Measurements from ENCODE around the gene STXBP4.
A peak's percentile ranks its signal among the peaks of the same experiment; 100 is the strongest.

The STXBP4 gene

DNA sequence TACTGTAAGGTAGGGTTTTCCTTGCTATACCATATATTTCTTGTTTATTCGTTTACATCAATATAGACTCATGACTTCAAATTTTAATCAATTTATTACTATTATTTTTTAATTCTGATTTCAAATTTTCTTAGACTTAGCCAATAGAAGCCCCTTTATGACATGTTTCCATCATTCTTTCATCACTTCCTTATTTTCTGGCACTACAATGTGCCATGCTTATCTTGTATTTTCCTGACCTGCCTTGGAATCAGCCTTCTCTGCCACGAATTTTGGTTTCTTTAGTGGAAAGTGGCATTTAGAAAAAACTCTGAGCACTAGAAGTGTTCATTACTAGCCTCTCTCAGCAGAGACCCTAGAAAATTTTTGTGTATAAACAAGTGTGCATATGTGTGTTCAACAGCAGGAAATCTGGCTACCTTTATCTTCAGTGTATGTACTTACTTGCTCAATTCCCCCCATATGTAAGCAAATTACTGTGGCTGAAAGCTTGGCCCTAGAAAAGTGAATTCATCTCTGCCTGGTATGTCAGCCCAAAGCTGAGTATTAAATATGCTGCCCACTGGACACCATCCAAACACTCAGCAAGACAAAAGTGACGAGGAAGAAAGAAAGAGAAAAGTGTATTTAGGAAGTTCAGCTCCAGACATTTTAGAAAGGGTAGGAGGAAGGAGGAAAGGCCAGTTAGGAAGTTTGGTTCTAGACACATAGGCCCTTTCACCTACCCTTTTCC lies 4.0 kb downstream of the STXBP4 start:
- no peak for DNase-seq

- no peak for DNase-seq
Measured at GRCh38 chr17:54974759-54975158, 6.2 kb downstream of the STXBP4 start.

GRCh38 chr17:54976316-54976715 lies 7.8 kb downstream of the STXBP4 start:
- no peak for DNase-seq

GRCh38 chr17:54977744-54978143 lies 9.2 kb downstream of the STXBP4 start:
- DNase-seq = no peak

DNA sequence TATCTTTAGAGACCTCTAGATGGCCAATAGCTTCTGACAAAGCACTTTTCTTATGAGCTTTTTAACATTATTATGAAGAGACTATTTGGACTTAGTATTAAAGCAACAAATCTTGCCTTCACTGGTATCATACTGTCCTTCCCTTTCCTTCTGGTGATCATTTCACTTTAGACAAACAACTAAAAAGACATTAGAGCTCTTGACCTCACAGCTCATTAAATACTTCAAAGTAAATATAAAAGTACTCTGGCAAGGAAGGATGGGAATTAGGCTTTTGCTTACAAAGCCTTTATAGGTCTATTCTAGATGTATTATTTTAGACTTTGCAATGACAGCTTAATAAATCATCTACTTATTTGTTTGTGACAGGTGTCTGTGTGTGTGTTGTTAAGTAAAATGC lies 11.1 kb downstream of the STXBP4 start:
- DNase-seq = no peak

GRCh38 chr17:54980375-54980774 lies 11.8 kb downstream of the STXBP4 start:
- no peak for DNase-seq

- DNase-seq = no peak
Measured at GRCh38 chr17:54982399-54982798, 13.8 kb downstream of the STXBP4 start.

GRCh38 chr17:54983260-54983659 lies 14.7 kb downstream of the STXBP4 start:
- DNase-seq = no peak

- no peak for DNase-seq
Measured at GRCh38 chr17:54985476-54985875, 16.9 kb downstream of the STXBP4 start.

- no peak for DNase-seq
Measured at GRCh38 chr17:54990118-54990517, 21.6 kb downstream of the STXBP4 start.

GRCh38 chr17:54991567-54991966 lies 23.0 kb downstream of the STXBP4 start:
- DNase-seq = no peak

DNA sequence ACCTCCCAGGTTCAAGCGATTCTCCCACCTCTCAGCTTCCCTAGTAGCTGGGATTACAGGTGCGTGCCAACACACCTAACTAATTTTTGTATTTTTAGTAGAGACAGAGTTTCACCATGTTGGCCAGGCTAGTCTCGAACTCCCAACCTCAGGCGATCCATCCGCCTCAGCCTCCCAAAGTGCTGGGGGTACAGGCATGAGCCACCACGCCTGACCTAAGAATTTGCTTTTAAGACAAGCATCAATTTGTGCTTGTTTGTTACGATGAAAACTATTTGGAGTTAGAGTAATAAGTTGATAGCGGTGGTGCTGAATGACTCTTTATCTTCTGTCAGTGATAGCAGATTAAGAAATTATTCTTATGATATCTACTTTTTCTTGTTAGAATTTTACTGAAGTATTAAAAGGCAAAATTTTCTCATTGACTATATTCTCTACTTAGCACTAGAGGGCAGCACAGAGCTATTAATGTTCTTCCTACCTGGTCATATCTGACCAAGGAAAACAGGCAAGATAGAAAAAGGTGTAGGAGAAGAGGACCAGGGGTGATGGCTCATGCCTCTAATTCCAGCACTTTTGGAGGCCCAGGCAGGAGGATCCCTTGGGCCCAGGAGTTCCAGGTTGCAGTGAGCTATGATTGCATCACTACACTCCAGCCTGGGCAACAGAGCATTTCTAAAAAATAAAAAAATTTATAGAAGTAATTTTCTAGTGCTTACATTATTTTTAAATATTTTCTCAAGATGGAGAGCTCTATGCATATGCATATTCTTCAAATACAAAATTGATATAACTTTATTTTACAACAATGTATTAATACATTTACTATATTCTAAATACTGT lies 24.5 kb downstream of the STXBP4 start:
- DNase-seq = no peak

- no peak for DNase-seq
Measured at GRCh38 chr17:54996441-54996840, 27.9 kb downstream of the STXBP4 start.

DNA sequence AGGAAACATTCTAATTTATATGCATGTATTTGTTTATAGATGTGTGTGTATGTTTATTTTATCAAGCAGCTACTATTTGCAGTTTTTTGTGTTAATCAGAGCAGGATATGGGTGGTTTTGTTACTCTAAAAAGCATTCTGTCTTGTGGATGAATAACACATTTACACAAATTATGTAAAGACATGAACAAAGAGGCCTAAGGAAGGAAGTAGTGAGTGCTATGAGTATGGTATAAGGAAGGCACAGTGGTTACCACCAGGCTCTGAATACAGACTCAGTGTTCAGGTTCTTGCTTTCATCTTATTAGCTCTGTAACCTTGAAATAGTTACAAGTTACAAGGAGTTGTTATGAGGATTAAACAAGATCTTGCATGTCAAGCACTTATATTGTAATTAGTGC lies 33.9 kb downstream of the STXBP4 start:
- no peak for DNase-seq

DNA sequence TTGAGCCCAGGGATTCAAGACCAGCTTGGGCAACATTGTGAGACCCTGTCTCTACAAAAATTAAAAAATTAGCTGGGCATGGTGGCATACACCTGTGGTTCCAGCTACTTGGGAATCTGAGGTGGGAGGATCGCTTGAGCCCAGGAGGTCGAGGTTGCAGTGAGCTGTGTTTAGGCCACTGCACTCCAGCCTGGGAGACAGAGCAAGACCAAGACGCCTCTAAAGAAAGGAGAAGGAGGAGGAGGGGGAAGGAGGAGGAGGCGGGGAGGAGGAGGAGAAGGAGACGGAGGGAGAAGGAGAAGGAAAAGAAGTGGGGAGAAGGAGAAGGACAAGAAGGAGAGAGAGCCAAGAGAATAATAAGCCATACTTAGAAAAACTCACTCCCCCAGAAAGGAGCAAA lies 35.9 kb downstream of the STXBP4 start:
- no peak for DNase-seq

- DNase-seq = peak; percentile 10
Measured at GRCh38 chr17:55005520-55005919, 37.0 kb downstream of the STXBP4 start.

GRCh38 chr17:55023626-55024025 lies 55.1 kb downstream of the STXBP4 start:
- DNase-seq = no peak

GRCh38 chr17:55037828-55038227 lies 69.3 kb downstream of the STXBP4 start:
- DNase-seq = no peak

- DNase-seq = no peak
Measured at GRCh38 chr17:55038291-55038690, 69.7 kb downstream of the STXBP4 start.

GRCh38 chr17:55040611-55041010 lies 72.0 kb downstream of the STXBP4 start:
- DNase-seq = no peak

GRCh38 chr17:55053855-55054254 lies 85.3 kb downstream of the STXBP4 start:
- DNase-seq = no peak

GRCh38 chr17:55054429-55054828 lies 85.9 kb downstream of the STXBP4 start:
- no peak for DNase-seq

GRCh38 chr17:55056526-55056925 lies 88.0 kb downstream of the STXBP4 start:
- DNase-seq = no peak

- no peak for DNase-seq
Measured at GRCh38 chr17:55057184-55057583, 88.6 kb downstream of the STXBP4 start.
